Measurements from ENCODE around the gene TNFRSF19.
"Not testable (repeated sequence)": the region's sequence is repeated elsewhere in the genome, so short reads cannot be mapped to it uniquely, and the experiment has no call there.

Gene TNFRSF19

GRCh38 chr13:23567906-23568460 is 2.2 kb upstream of the TNFRSF19 start:
- no peak for DNase-seq (ENCODE audit: low read depth)

GRCh38 chr13:23570921-23571315 is 706 bp downstream of the TNFRSF19 start:
- no peak for DNase-seq (ENCODE audit: low read depth)

- no peak for DNase-seq (ENCODE audit: low read depth)
These were observed 1.2 kb downstream of the TNFRSF19 start for GRCh38 chr13:23571431-23571830.

DNA sequence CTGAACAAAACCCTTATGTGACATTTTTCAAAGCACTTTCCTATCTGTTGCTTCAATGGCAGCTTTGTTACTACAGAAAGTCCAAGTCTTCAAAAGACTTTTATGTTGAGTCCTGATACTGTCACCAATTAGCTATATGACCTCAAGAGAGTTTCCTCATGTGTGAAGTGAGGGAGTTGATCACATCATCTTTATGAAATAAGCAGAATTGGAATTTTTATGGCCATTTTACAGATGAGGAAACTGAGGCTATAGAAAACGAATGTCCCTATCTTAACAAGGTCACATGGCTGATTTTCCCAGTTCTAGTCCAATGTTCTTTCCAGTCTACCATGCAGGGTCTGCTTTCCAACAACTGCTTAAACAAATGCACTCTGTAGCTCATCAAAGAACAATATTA is 2.6 kb downstream of the TNFRSF19 start:
- DNase-seq (ENCODE audit: low read depth): no peak

- no peak for DNase-seq (ENCODE audit: low read depth)
These were observed 4.4 kb downstream of the TNFRSF19 start for GRCh38 chr13:23574421-23575145.

GRCh38 chr13:23575632-23576031 is 5.4 kb downstream of the TNFRSF19 start:
- DNase-seq (ENCODE audit: low read depth): no peak

DNA sequence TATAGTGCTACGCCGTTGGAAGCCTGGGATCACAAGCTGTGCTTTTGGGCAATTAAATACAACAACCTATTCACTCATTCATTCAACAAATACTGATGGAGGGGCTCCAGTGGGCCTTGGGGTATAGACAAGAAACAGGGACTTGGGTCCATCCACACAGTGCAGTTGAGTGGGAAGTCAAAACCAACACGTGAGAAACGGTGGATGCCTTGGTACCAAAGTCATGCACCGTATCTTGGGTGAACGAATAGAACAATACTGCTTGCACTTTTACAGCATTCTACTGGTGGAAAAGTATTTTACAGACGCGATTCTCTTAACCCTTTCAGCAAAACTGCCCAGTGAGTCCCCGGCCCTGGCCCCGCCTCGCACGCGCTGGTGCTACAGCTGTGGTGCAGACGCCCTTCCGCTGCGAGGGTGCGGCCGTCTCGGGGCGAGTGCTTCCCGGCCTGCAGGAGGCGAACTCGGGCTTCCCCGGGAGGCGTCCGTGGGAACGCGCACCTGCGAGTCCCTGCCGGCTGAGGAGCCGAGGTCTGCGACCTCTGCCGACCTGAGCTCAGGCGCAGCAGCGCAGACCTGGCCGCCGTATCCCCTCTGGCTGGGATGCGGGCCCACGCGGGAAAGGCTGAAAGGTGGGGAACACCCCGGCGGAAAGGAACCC is 8.3 kb downstream of the TNFRSF19 start:
- peak; percentile 38 for DNase-seq (ENCODE audit: low read depth)

DNA sequence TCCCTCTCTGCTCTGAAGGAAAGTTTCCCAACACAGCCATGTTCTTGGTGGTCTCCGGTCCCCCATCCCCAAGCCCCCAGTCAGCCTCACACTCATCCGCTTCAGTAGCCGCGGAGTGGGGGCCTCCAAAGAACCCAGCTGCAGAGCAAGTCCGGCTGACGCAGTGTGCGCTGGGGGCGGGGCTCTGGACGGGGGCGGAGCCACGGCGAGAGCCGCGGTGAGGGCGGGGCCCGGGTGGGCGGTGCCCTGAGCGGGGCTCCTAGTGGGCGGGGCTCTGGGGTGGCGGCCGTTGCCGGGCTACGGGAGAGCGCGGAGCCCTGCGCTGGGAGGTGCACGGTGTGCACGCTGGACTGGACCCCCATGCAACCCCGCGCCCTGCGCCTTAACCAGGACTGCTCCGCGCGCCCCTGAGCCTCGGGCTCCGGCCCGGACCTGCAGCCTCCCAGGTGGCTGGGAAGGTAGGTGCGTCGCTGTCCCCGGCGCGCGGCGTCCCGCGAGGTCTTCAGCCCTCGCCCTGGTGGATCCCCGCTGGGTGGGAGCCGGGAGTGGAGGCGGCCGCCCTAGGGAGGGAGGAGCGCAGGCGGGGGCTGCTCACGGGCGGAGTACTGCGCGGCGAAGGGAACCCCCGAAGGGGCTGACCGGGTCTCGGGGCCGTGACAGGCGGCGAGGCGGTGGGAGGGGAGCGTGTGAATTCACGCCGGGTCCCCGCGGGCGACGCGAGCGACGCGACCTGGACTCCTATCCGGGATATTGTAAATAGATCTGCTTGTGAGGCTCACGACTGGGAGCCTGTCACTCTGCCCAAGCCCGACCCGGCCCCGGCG is 9.1 kb downstream of the TNFRSF19 start:
- peak; percentile 68 for DNase-seq (ENCODE audit: low read depth)

DNA sequence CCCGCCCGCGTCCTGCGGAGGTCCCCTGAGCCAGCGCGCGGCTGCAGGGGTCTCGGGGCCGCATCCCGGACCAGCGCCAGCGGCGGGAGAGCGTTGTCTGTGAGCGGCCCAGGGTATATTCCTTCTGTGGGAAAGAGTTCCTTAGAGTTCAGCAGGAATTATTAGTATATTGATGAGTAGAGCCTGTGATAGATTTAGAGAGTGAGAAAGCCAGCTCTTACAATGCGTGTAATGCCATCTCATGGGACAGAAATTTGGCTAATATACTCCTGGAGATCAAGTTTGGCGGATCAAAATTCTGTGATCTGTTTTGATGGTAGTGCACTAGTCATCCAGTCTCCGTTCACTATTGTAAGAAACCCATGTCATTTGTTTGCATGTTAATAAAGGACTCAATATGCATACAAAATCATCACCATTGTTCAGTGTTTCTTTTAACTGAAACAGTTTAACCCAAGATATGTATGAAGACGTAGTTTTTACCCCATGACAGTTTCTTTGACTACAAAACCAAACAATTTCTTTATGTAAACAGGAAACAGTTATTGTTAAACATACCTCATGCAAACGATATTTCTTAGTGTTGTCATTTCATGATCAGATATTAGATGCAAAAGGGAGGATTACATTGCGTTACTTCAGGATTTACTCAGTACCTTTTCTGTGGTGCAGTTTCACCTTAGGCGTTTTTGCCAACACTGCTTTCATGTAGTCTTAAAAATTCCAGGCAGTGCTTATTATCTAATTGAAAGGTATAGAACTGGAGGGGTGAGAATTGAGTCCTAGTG is 9.9 kb downstream of the TNFRSF19 start:
- no peak for DNase-seq (ENCODE audit: low read depth)

GRCh38 chr13:23580684-23581060 is 10.5 kb downstream of the TNFRSF19 start:
- DNase-seq (ENCODE audit: low read depth): no peak

DNA sequence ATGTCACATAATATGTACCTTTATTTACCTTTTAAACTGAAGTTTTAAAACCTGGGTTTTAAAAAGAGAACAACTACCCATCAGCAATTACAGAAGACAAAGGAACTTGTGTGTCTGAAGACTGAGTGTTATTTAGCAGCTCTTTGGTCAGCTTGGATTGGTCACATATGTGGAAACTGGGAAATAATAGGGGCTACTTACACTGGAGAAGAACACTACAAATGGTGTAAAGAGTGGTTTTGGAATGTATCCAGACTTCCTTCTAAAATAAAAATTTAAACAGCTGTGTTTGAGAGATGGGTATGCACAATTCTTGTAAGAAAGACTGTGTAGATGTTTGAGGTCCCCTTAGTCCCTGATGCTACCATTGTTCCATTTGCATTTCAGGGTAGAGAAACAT is 13.3 kb downstream of the TNFRSF19 start:
- DNase-seq (ENCODE audit: low read depth): no peak

GRCh38 chr13:23584275-23584674 is 14.1 kb downstream of the TNFRSF19 start:
- no peak for DNase-seq (ENCODE audit: low read depth)

GRCh38 chr13:23586336-23586735 is 16.1 kb downstream of the TNFRSF19 start:
- no peak for DNase-seq (ENCODE audit: low read depth)

DNA sequence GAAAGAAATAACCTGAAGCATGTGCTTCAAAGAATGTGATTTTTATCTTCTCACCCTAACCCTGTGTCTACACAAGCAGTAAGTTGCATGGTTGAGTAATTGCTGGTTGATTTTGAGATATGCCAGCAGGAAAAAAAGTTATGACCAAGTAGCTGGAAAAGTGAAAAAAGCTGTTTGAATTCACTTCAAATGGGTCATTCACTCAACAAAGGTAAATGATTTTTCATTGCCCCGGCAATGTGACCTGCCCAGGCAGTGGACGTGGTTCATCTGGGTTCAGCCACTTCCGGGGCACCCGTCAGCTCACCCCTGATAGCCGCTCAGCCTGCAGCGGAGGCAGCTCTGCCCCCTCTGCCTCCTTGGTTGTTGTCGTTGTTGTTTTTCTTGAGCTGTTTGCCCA is 18.5 kb downstream of the TNFRSF19 start:
- DNase-seq (ENCODE audit: low read depth): no peak

DNA sequence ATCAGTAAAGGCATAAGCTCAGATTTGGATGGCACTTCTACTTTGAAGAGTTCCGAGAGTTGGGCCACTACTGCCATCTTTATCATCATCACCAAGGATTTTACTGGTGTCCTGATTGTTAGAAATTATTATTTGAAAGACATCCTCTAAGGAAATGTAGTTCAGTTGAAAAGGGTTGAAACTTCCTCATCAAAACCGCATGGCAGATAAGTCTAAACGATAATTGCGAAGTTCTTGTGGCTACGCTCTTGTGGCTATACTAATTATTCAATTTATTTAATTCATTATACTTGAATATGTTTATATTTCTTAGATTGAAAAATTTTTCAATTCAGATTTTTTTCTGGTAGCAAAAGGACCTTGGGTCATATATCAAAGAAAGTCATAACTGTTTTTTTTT is 22.4 kb downstream of the TNFRSF19 start:
- no peak for DNase-seq (ENCODE audit: low read depth)

GRCh38 chr13:23593148-23593547 is 22.9 kb downstream of the TNFRSF19 start:
- no peak for DNase-seq (ENCODE audit: low read depth)

DNA sequence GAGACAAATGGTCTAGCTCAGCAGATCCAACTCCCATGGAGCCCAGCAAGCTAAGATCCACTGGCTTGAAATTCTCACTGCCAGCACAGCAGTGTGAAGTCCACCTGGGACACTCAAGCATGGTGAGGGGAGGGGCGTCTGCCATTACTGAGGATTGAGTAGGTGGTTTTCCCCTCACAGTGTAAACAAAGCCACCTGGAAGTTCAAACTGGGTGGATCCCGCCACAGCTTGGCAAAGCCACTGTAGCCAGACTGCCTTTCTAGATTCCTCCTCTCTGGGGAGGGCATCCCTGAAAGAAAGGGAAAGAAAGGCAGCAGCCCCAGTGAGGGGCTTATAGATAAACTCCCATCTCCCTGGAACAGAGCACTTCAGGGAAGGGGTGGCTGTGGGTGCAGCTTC is 24.1 kb downstream of the TNFRSF19 start:
- DNase-seq (ENCODE audit: low read depth): not testable (repeated sequence)

GRCh38 chr13:23598369-23598768 is 28.2 kb downstream of the TNFRSF19 start:
- DNase-seq (ENCODE audit: low read depth): no peak

- no peak for DNase-seq (ENCODE audit: low read depth)
These were observed 29.1 kb downstream of the TNFRSF19 start for GRCh38 chr13:23599083-23599925.

GRCh38 chr13:23600100-23600499 is 29.9 kb downstream of the TNFRSF19 start:
- DNase-seq (ENCODE audit: low read depth): no peak

GRCh38 chr13:23600534-23600933 is 30.3 kb downstream of the TNFRSF19 start:
- DNase-seq (ENCODE audit: low read depth): no peak

Measured in fibroblast of the conjunctiva (primary cell).